ENCODE data around the gene SIGLEC6.

SIGLEC6 gene

GRCh38 chr19:51507640-51508058 lies 23.8 kb downstream of the SIGLEC6 start:
- no peak for DNase-seq (ENCODE audit: extremely low read depth, insufficient read length)
- H3K36me3 ChIP-seq (ENCODE audit: control insufficient read depth, insufficient read depth, low read length) = no peaks in the 10 kb centered on the region
- H3K4me3 ChIP-seq (replicated peaks; ENCODE audit: low read depth, low read length) = no peak overlapping the region
- TF ChIP-seq, protein P1, sequence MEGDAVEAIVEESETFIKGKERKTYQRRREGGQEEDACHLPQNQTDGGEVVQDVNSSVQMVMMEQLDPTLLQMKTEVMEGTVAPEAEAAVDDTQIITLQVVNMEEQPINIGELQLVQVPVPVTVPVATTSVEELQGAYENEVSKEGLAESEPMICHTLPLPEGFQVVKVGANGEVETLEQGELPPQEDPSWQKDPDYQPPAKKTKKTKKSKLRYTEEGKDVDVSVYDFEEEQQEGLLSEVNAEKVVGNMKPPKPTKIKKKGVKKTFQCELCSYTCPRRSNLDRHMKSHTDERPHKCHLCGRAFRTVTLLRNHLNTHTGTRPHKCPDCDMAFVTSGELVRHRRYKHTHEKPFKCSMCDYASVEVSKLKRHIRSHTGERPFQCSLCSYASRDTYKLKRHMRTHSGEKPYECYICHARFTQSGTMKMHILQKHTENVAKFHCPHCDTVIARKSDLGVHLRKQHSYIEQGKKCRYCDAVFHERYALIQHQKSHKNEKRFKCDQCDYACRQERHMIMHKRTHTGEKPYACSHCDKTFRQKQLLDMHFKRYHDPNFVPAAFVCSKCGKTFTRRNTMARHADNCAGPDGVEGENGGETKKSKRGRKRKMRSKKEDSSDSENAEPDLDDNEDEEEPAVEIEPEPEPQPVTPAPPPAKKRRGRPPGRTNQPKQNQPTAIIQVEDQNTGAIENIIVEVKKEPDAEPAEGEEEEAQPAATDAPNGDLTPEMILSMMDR (IDR thresholded peaks at IDR 0.05; ENCODE audit: insufficient read depth, low read length, poor library complexity, severe bottlenecking) = no peak
- no peaks in the 10 kb centered on the region; the same call in 1 of the 2 replicates for H3K27me3 ChIP-seq (replicated peaks; ENCODE audit: control insufficient read depth, insufficient read depth, low read length)

GRCh38 chr19:51507192-51507591 lies 24.3 kb downstream of the SIGLEC6 start:
- Histone ChIP-seq H3K27me3 (replicated peaks; ENCODE audit: control insufficient read depth, insufficient read depth, low read length) (no peaks in the 10 kb centered on the region; the same call in 1 of the 2 replicates), H3K36me3 (ENCODE audit: control insufficient read depth, insufficient read depth, low read length) (no peaks in the 10 kb centered on the region), H3K4me3 (replicated peaks; ENCODE audit: low read depth, low read length) (no peak overlapping the region)
- TF ChIP-seq, protein P1 (IDR thresholded peaks at IDR 0.05; ENCODE audit: insufficient read depth, low read length, poor library complexity, severe bottlenecking) = no peak
- no peak for DNase-seq (ENCODE audit: extremely low read depth, insufficient read length)

DNA sequence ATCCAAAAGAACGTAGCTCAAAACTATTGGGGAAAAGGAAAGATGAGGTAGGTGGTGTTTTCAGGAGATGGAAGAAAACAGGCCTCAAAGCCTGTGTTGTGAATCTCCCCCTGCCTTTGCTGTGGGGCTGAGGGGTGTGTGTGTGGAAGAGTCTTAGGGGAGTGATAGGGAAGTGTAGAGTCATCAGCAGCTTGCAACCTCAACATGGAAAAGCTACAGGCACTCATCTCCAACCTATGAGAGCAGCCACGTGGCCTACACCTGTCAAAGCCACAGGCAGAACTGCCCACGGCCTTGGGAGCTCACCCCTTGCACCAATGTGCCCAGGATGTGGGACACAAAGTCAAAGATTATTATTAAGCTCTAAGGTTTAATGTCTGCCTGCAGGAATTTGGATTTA lies 25.6 kb downstream of the SIGLEC6 start:
- Histone ChIP-seq H3K36me3 (ENCODE audit: control insufficient read depth, insufficient read depth, low read length) (no peaks in the 10 kb centered on the region), H3K4me3 (replicated peaks; ENCODE audit: low read depth, low read length) (no peak overlapping the region), H3K27me3 (replicated peaks; ENCODE audit: control insufficient read depth, insufficient read depth, low read length) (no peaks in the 10 kb centered on the region; the same call in 1 of the 2 replicates)
- no peak for DNase-seq (ENCODE audit: extremely low read depth, insufficient read length)
- TF ChIP-seq, protein P1 (IDR thresholded peaks at IDR 0.05; ENCODE audit: insufficient read depth, low read length, poor library complexity, severe bottlenecking) = no peak

DNA sequence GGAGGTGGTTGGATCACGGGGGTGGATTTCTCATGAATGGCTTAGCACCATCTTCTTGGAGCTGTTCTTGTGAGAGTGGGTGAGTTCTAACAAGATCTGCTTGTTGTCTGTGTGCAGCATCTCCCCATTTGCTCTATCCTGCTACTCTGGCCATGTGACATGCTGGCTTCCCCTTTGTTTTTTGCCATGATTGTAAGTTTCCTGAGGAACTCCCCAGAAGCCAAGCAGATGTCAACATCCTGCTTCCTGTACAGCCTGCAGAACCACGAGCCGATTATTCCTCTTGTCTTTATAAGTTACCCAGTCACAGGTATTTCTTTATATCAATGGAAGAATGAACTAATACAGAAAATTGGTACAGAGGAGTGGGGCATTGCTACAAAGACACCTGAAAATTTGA lies 27.6 kb downstream of the SIGLEC6 start:
- no peak for DNase-seq (ENCODE audit: extremely low read depth, insufficient read length)
- Histone ChIP-seq H3K4me3 (replicated peaks; ENCODE audit: low read depth, low read length) (no peak overlapping the region), H3K36me3 (ENCODE audit: control insufficient read depth, insufficient read depth, low read length) (no peaks in the 10 kb centered on the region), H3K27me3 (replicated peaks; ENCODE audit: control insufficient read depth, insufficient read depth, low read length) (no peaks in the 10 kb centered on the region; the same call in 1 of the 2 replicates)
- TF ChIP-seq, protein P1 (IDR thresholded peaks at IDR 0.05; ENCODE audit: insufficient read depth, low read length, poor library complexity, severe bottlenecking) = no peak

- no peak for DNase-seq (ENCODE audit: extremely low read depth, insufficient read length)
- no peak overlapping the region for H3K4me3 ChIP-seq (replicated peaks; ENCODE audit: low read depth, low read length)
- no peaks in the 10 kb centered on the region for H3K36me3 ChIP-seq (ENCODE audit: control insufficient read depth, insufficient read depth, low read length)
- TF ChIP-seq, protein P1 (IDR thresholded peaks at IDR 0.05; ENCODE audit: insufficient read depth, low read length, poor library complexity, severe bottlenecking) = no peak
- H3K27me3 ChIP-seq (replicated peaks; ENCODE audit: control insufficient read depth, insufficient read depth, low read length) = no peaks in the 10 kb centered on the region; the same call in 1 of the 2 replicates
Observed at GRCh38 chr19:51503286-51503817, 28.1 kb downstream of the SIGLEC6 start.

All from GM06990 (cell line).